ENCODE data around the gene C1orf159.
"Not testable (repeated sequence)": the region's sequence is repeated elsewhere in the genome, so short reads cannot be mapped to it uniquely, and the experiment has no call there.

The C1orf159 gene

GRCh38 chr1:1157033-1157365 is 41.1 kb upstream of the C1orf159 start:
- no peak overlapping the region for H3K4me3 ChIP-seq (ENCODE audit: control insufficient read depth, low read depth, low read length)
- DNase-seq (ENCODE audit: low read depth) = no peak
- TF ChIP-seq CTCF (IDR thresholded peaks at IDR 0.05; ENCODE audit: control insufficient read depth, insufficient read depth, low read depth, low read length, missing control alignments) = no peak

GRCh38 chr1:1156140-1157032 is 40.5 kb upstream of the C1orf159 start:
- no peak for DNase-seq (ENCODE audit: low read depth)
- TF ChIP-seq CTCF (IDR thresholded peaks at IDR 0.05; ENCODE audit: control insufficient read depth, insufficient read depth, low read depth, low read length, missing control alignments) = no peak
- H3K4me3 ChIP-seq (ENCODE audit: control insufficient read depth, low read depth, low read length) = no peak overlapping the region

GRCh38 chr1:1155258-1155657 is 39.4 kb upstream of the C1orf159 start:
- H3K4me3 ChIP-seq (ENCODE audit: control insufficient read depth, low read depth, low read length) = no peak overlapping the region
- DNase-seq (ENCODE audit: low read depth) = no peak
- TF ChIP-seq CTCF (IDR thresholded peaks at IDR 0.05; ENCODE audit: control insufficient read depth, insufficient read depth, low read depth, low read length, missing control alignments) = no peak

GRCh38 chr1:1153874-1154273 is 38.0 kb upstream of the C1orf159 start:
- no peak overlapping the region for H3K4me3 ChIP-seq (ENCODE audit: control insufficient read depth, low read depth, low read length)
- no peak for TF ChIP-seq CTCF (IDR thresholded peaks at IDR 0.05; ENCODE audit: control insufficient read depth, insufficient read depth, low read depth, low read length, missing control alignments)
- DNase-seq (ENCODE audit: low read depth) = no peak

- H3K4me3 ChIP-seq (ENCODE audit: control insufficient read depth, low read depth, low read length); DNase-seq (ENCODE audit: low read depth): not testable (repeated sequence)
Measured at GRCh38 chr1:1153215-1153614, 37.3 kb upstream of the C1orf159 start.

GRCh38 chr1:1152431-1152830 is 36.5 kb upstream of the C1orf159 start:
- H3K4me3 ChIP-seq (ENCODE audit: control insufficient read depth, low read depth, low read length); DNase-seq (ENCODE audit: low read depth): not testable (repeated sequence)

GRCh38 chr1:1151306-1151705 is 35.4 kb upstream of the C1orf159 start:
- H3K4me3 ChIP-seq (ENCODE audit: control insufficient read depth, low read depth, low read length) = no peak overlapping the region
- DNase-seq (ENCODE audit: low read depth) = no peak
- no peak for TF ChIP-seq CTCF (IDR thresholded peaks at IDR 0.05; ENCODE audit: control insufficient read depth, insufficient read depth, low read depth, low read length, missing control alignments)

GRCh38 chr1:1150100-1150499 is 34.2 kb upstream of the C1orf159 start:
- TF ChIP-seq CTCF (IDR thresholded peaks at IDR 0.05; ENCODE audit: control insufficient read depth, insufficient read depth, low read depth, low read length, missing control alignments) = no peak
- no peak for DNase-seq (ENCODE audit: low read depth)
- H3K4me3 ChIP-seq (ENCODE audit: control insufficient read depth, low read depth, low read length) = no peak overlapping the region

Measured in AG09309 (cell line).